Stomach (tissue), 4 donors: Measurements from ENCODE around the gene LLGL1.

ENCODE experiments used
- EP300 ChIP-seq: sonication (generic); formaldehyde crosslinking; IDR thresholded peaks from one replicate; pipeline ENCODE4 v1.6.1; 2017; ENCODE audit warnings: antibody characterized with exemption
- POLR2A ChIP-seq, 4 donors: fragments of 450-650 bp; IDR thresholded peaks; one replicate each; pipeline ENCODE4 v1.6.1; 2016; ENCODE audit warnings: antibody characterized with exemption in 4 of 4, control low read depth in 2 of 4, mild to moderate bottlenecking in 1 of 4, moderate library complexity in 1 of 4
- POLR2AphosphoS5 ChIP-seq, 3 donors: sonication (generic); formaldehyde crosslinking; IDR thresholded peaks; one replicate each; pipeline ENCODE4 v1.6.1; 2016; ENCODE audit warnings: antibody characterized with exemption in 3 of 3
- TF ChIP-seq, protein P1 (sequence below), 7 experiments: fragments of 450-650 bp in 4 of 7; fragments of 200-600 bp in 3 of 7; sonication (generic) in 3 of 7; IDR thresholded peaks; one replicate each; pipeline ENCODE4 v1.5.1; 2016 to 2019; ENCODE audit warnings: antibody characterized with exemption in 7 of 7, control low read depth in 2 of 7, mild to moderate bottlenecking in 1 of 7

DNA sequence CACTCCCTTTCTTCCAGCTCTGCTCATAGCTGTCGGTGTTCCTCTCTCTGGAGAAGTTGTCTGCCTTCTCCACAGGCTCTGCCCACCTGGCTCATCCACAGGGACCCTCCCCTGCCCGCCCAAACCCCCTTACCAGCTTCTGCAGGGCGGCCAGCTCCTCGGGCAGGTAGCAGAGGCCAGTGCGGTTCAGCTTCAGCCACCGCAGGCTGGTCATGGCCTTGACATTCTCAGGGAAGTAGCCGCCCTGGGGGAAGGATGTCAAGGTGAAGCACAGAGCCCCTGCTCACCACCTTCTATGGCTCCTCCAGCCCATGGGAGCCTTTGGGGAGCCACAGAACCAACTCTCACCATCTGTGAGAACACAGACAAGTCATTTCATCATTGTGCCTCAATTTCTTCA lies 31.3 kb downstream of the LLGL1 start:
- TF ChIP-seq, protein P1, sequence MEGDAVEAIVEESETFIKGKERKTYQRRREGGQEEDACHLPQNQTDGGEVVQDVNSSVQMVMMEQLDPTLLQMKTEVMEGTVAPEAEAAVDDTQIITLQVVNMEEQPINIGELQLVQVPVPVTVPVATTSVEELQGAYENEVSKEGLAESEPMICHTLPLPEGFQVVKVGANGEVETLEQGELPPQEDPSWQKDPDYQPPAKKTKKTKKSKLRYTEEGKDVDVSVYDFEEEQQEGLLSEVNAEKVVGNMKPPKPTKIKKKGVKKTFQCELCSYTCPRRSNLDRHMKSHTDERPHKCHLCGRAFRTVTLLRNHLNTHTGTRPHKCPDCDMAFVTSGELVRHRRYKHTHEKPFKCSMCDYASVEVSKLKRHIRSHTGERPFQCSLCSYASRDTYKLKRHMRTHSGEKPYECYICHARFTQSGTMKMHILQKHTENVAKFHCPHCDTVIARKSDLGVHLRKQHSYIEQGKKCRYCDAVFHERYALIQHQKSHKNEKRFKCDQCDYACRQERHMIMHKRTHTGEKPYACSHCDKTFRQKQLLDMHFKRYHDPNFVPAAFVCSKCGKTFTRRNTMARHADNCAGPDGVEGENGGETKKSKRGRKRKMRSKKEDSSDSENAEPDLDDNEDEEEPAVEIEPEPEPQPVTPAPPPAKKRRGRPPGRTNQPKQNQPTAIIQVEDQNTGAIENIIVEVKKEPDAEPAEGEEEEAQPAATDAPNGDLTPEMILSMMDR (IDR thresholded peaks at IDR 0.05) = no peak
- TF ChIP-seq POLR2AphosphoS5 (IDR thresholded peaks at IDR 0.05) (no peak), POLR2A (IDR thresholded peaks at IDR 0.05) (no peak), EP300 (no peak)
